ENCODE results near the gene ERI3. TPM values are rescaled to one million over a fixed set of nuclear protein-coding genes. Genes with fewer than 3 reads are reported as not detected.

ERI3 gene
- total RNA-seq, 2 donors from 2014 or later, result 38.0 to 40.4 TPM

DNA sequence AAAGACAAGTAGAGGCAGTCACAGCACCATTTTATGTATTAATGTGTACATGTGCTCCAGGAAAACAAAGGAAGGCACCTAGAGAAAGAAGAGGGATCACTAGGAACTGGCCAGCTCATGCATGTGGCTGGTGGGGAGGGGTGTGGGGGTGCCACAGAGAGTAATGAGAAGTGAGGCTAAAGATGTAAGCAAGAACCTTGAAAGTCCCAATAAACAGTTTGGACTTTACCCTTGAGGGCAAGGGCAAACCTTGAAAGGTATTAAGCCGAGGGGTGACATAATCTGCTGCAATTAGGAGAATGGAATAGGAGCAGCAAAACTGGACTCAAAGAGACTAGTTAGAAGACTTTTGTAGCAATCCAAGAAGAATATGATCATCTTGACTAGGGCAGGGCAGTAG, 51.5 kb downstream of the ERI3 start:
- no peaks in the 10 kb centered on the region for H3K27me3 ChIP-seq
- TF ChIP-seq, protein P1, sequence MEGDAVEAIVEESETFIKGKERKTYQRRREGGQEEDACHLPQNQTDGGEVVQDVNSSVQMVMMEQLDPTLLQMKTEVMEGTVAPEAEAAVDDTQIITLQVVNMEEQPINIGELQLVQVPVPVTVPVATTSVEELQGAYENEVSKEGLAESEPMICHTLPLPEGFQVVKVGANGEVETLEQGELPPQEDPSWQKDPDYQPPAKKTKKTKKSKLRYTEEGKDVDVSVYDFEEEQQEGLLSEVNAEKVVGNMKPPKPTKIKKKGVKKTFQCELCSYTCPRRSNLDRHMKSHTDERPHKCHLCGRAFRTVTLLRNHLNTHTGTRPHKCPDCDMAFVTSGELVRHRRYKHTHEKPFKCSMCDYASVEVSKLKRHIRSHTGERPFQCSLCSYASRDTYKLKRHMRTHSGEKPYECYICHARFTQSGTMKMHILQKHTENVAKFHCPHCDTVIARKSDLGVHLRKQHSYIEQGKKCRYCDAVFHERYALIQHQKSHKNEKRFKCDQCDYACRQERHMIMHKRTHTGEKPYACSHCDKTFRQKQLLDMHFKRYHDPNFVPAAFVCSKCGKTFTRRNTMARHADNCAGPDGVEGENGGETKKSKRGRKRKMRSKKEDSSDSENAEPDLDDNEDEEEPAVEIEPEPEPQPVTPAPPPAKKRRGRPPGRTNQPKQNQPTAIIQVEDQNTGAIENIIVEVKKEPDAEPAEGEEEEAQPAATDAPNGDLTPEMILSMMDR (IDR thresholded peaks at IDR 0.05), result no peak

DNA sequence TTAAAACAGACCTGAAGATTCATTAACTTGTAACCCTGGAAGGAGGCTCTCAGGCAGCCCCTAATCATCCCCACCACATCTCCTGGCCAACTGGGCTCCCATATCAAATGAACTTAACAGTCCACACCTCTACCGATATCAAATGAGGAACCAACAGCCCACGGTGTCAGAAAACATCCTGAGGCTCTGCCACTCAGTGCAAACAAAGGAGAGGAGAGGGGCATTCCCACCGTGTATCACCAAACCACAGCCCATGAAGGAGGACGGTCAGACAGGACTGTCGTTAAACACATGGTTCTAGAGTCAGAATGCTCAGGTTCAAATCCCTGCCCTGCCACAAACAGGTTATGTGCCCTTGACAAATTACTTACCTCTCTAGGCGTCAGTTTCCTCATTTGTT, 52.5 kb downstream of the ERI3 start:
- Histone ChIP-seq H3K4me3 (no peak overlapping the region), H3K27ac (no peak overlapping the region), H3K36me3 (peaks cover 33% of the 10 kb centered on the region), H3K27me3 (no peaks in the 10 kb centered on the region), H3K9me3 (no peaks in the 10 kb centered on the region), H3K4me1 (no peaks in the 10 kb centered on the region)
- TF ChIP-seq, protein P1 (IDR thresholded peaks at IDR 0.05), result no peak
- no peak for DNase-seq (ENCODE audit: low spot score)

More for the DNA sequence above, 51.5 kb downstream of the ERI3 start:
- H3K36me3 ChIP-seq, result peaks cover 36% of the 10 kb centered on the region
- no peak overlapping the region for H3K27ac ChIP-seq
- DNase-seq (ENCODE audit: low spot score), result no peak
- no peaks in the 10 kb centered on the region for H3K9me3 ChIP-seq
- H3K4me1 ChIP-seq, result no peaks in the 10 kb centered on the region
- no peak overlapping the region for H3K4me3 ChIP-seq

DNA sequence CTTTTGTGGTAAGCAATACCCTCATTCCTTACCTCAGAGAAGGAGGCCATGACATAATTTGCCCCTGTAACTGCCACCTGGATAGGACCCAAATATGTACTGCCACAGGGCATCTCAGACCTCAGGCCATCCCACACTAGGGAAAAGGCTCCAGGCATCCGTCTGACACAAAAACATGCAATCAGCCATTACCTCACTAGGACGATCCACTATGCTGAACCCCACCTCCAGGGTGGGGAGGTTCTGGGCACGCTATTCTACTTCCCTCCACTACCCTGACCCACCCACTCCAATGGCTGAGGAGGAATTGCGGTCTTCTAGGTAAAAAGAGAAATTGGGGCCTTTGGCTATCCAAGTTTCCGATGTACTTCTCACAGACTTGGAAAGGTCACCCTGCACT, 53.6 kb downstream of the ERI3 start:
- no peaks in the 10 kb centered on the region for H3K27me3 ChIP-seq
- TF ChIP-seq, protein P1 (IDR thresholded peaks at IDR 0.05), result no peak
- peaks cover 33% of the 10 kb centered on the region for H3K36me3 ChIP-seq
- H3K4me1 ChIP-seq, result no peaks in the 10 kb centered on the region
- H3K9me3 ChIP-seq, result no peaks in the 10 kb centered on the region
- no peak overlapping the region for H3K4me3 ChIP-seq
- no peak overlapping the region for H3K27ac ChIP-seq
- no peak for DNase-seq (ENCODE audit: low spot score)

DNA sequence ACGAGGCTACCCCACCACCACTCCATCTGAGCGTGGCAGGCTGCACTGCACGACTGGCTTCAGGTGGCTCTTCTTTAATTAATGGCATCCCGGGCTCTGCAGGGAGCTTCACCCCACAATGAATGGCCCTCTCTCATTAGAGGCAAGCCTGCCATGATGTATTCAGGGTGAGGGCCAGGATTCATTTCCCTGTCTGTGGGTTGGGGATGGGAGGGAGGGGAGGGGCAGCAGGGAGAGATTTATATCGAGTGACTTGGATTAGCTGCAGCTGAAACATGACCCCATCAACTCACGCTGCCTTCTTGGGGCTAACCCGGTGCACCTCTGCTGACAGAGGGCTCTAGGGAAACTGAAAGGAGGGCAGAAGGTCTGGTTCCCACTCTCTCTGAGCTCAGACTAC, 54.2 kb downstream of the ERI3 start:
- no peak overlapping the region for H3K27ac ChIP-seq

DNA sequence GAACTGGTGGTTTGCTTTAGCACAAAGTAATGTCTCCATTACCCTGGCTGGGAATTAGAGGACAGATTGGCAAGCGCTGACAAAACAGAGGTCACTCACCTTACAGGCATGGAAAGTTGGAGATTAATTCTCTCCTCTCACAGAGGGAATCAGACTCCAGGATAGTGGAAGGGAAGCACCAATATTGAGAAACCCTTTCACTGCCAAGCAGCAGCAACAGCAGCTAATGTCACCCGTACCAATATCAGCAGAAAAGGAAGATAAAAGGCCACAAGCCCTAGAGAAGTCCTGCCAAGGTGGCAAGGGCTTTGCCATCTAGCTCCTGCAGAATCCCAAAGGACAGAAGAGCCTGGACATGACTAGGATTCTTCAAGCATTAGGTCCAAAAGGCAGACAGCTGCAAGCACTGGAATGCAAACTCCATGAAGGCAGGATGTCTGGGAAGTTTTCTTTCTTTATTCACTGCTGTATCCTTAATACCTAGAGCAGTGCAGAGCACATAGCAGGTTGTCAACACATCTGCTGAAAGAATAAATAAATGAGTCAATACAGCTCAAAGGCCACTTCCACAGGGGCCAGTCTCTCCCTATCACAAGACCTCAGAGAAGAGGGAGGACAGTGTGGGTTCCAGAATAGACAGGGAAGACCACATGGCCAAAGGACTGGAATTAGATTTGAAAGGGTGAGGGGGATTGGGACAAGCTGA, 57.2 kb downstream of the ERI3 start:
- peaks cover 28% of the 10 kb centered on the region for H3K36me3 ChIP-seq
- no peak overlapping the region for H3K4me3 ChIP-seq
- no peaks in the 10 kb centered on the region for H3K9me3 ChIP-seq
- DNase-seq (ENCODE audit: low spot score), result no peak
- peaks cover 0 to 20% of the 10 kb centered on the region in 2 donors for H3K4me1 ChIP-seq
- TF ChIP-seq, protein P1 (IDR thresholded peaks at IDR 0.05), result no peak
- H3K27me3 ChIP-seq, result no peaks in the 10 kb centered on the region
- no peak overlapping the region for H3K27ac ChIP-seq

More for the DNA sequence above, 54.2 kb downstream of the ERI3 start:
- no peaks in the 10 kb centered on the region for H3K4me1 ChIP-seq
- no peaks in the 10 kb centered on the region for H3K9me3 ChIP-seq
- H3K27me3 ChIP-seq, result no peaks in the 10 kb centered on the region
- no peak overlapping the region for H3K4me3 ChIP-seq
- peaks cover 33% of the 10 kb centered on the region for H3K36me3 ChIP-seq
- DNase-seq (ENCODE audit: low spot score), result no peak
- TF ChIP-seq, protein P1 (IDR thresholded peaks at IDR 0.05), result no peak

DNA sequence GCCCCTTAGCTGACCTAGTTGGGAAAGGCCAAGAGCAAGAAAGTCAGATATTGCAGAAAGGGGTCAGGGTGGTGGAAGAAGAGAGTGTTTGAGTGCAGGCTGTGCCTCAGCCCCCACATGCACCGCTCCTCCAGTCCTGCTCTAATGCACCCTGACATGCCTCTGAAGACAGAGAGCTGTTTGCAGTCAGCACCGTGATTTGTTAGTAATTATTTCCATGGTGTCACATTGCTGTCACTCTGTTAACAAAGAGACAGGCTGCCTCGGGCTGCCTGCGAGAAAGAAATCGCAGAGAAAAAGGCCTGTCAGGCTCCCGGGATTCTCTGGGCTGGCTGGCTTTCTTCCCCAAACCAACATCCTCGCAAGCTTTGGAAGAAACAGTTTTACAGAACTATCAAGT, 58.3 kb downstream of the ERI3 start:
- peaks cover 27% of the 10 kb centered on the region for H3K36me3 ChIP-seq
- H3K4me1 ChIP-seq, result peaks cover 0 to 21% of the 10 kb centered on the region in 2 donors
- H3K9me3 ChIP-seq, result no peaks in the 10 kb centered on the region
- no peak overlapping the region for H3K4me3 ChIP-seq
- no peak for DNase-seq (ENCODE audit: low spot score)
- H3K27me3 ChIP-seq, result no peaks in the 10 kb centered on the region
- TF ChIP-seq, protein P1 (IDR thresholded peaks at IDR 0.05), result no peak
- no peak overlapping the region for H3K27ac ChIP-seq

All from right atrium auricular region (tissue), 2 donors.